Neural cell (in vitro differentiated cells): Measurements from ENCODE around the gene ATP1A1. TPM values are rescaled to one million over a fixed set of nuclear protein-coding genes. Genes with fewer than 3 reads are reported as not detected.

Experiments
- H2AFZ ChIP-seq: fragments of 200-600, 300-800 bp; sonication (generic), shearing (Covaris generic); 2 replicates; pipeline ENCODE4 v1.6.0; 2014; ENCODE audit warnings: low read depth, mild to moderate bottlenecking, antibody characterized with exemption, low read length, moderate library complexity
- H3F3A ChIP-seq: fragments of 200-600 bp; shearing (Covaris generic); 2 replicates; pipeline ENCODE4 v1.6.1; 2016; ENCODE audit warnings: mild to moderate bottlenecking, moderate library complexity, mixed read lengths, antibody characterized with exemption, low read length; ENCODE audit not compliant: insufficient read depth, poor library complexity, severe bottlenecking
- H3K27ac ChIP-seq: fragments of 200-600, 300-800 bp; sonication (generic), shearing (Covaris generic); 2 replicates; pipeline ENCODE4 v1.5.1; 2014; ENCODE audit warnings: mild to moderate bottlenecking, low read length, moderate library complexity
- H3K27me3 ChIP-seq: fragments of 300-800, 200-600 bp; sonication (generic), shearing (Covaris generic); 2 replicates; pipeline ENCODE4 v1.6.0; 2014; ENCODE audit warnings: mild to moderate bottlenecking, low read depth, low read length, moderate library complexity; ENCODE audit not compliant: insufficient read depth
- H3K36me3 ChIP-seq: fragments of 300-800, 200-600 bp; sonication (generic), shearing (Covaris generic); 2 replicates; pipeline ENCODE4 v1.5.1; 2014; ENCODE audit warnings: mild to moderate bottlenecking, antibody characterized with exemption, low read length, moderate library complexity; ENCODE audit not compliant: insufficient read depth
- H3K4me2 ChIP-seq: fragments of 300-800, 200-600 bp; sonication (generic), shearing (Covaris generic); 2 replicates; pipeline ENCODE4 v1.6.0; 2014; ENCODE audit warnings: mild to moderate bottlenecking, low read length
- H3K4me3 ChIP-seq: fragments of 300-800, 200-600 bp; sonication (generic), shearing (Covaris generic); 2 replicates; pipeline ENCODE4 v1.5.1; 2014; ENCODE audit warnings: mild to moderate bottlenecking, low read length, moderate library complexity
- H3K79me2 ChIP-seq: fragments of 200-600 bp; shearing (Covaris generic); replicated peaks from 2 replicates; pipeline ENCODE4 v1.6.0; 2014; ENCODE audit warnings: mild to moderate bottlenecking, low read length, moderate library complexity; ENCODE audit not compliant: insufficient read depth
- H3K9ac ChIP-seq: fragments of 300-800, 200-600 bp; sonication (generic), shearing (Covaris generic); 2 replicates; pipeline ENCODE4 v1.6.1; 2016; ENCODE audit warnings: mild to moderate bottlenecking, low read length, mixed read lengths
- H3K9me2 ChIP-seq: fragments of 200-600 bp; shearing (Covaris generic); 2 replicates; pipeline ENCODE4 v1.6.1; 2016; ENCODE audit warnings: mild to moderate bottlenecking, low read length, mixed read lengths; ENCODE audit not compliant: insufficient read depth
- H3K9me3 ChIP-seq: fragments of 200-600, 300-800 bp; sonication (generic), shearing (Covaris generic); 2 replicates; pipeline ENCODE4 v1.6.1; 2016; ENCODE audit warnings: mild to moderate bottlenecking, mixed run types, low read length, moderate library complexity, mixed read lengths
- H4K20me1 ChIP-seq: fragments of 200-600 bp; shearing (Covaris generic); 2 replicates; pipeline ENCODE4 v1.6.1; 2016; ENCODE audit warnings: mild to moderate bottlenecking, mixed run types; ENCODE audit not compliant: insufficient read depth
- EP300 ChIP-seq: fragments of 450-650 bp; conservative IDR thresholded peaks from 2 replicates; pipeline ENCODE4 v1.6.1; 2014; ENCODE audit warnings: antibody characterized with exemption, mild to moderate bottlenecking, moderate library complexity; ENCODE audit not compliant: poor library complexity, severe bottlenecking
- EZH2 ChIP-seq: fragments of 200-600, 300-800 bp; shearing (Covaris generic), sonication (generic); IDR thresholded peaks from 2 replicates; pipeline ENCODE4 v1.6.1; 2014; ENCODE audit warnings: antibody characterized with exemption, low read length, borderline replicate concordance, mild to moderate bottlenecking; ENCODE audit not compliant: insufficient read depth, poor library complexity, severe bottlenecking
- MXI1 ChIP-seq: fragments of 450-650 bp; conservative IDR thresholded peaks from 2 replicates; pipeline ENCODE4 v1.6.1; 2014; ENCODE audit warnings: antibody characterized with exemption, mild to moderate bottlenecking; ENCODE audit not compliant: poor library complexity, severe bottlenecking
- POLR2AphosphoS5 ChIP-seq: IDR thresholded peaks from 2 replicates; pipeline ENCODE4 v1.6.1; 2012
- RAD21 ChIP-seq: fragments of 450-650 bp; conservative IDR thresholded peaks from 2 replicates; pipeline ENCODE4 v1.6.1; 2014; ENCODE audit warnings: antibody characterized with exemption, mild to moderate bottlenecking, moderate library complexity
- SMC3 ChIP-seq: fragments of 450-650 bp; conservative IDR thresholded peaks from 2 replicates; pipeline ENCODE4 v1.6.1; 2014; ENCODE audit warnings: antibody characterized with exemption, mild to moderate bottlenecking, moderate library complexity; ENCODE audit not compliant: poor library complexity
- TAF1 ChIP-seq: IDR thresholded peaks from 2 replicates; pipeline ENCODE4 v1.6.1; 2012; ENCODE audit warnings: low read depth
- polyA plus RNA-seq: library from polyadenylated mRNA; depleted of rRNA; stranded (reverse); fragments of >200 nt; gene quantifications from 2 replicates; pipeline ENCODE4 v1.2.3, GENCODE V29; 2014
- TF ChIP-seq, protein P1 (sequence below): IDR thresholded peaks from 2 replicates; pipeline ENCODE4 v1.6.1; 2012; ENCODE audit warnings: borderline replicate concordance
- TF ChIP-seq, protein P2 (sequence below): fragments of 450-650 bp; IDR thresholded peaks from 2 replicates; pipeline ENCODE4 v1.5.1; 2014; ENCODE audit warnings: antibody characterized with exemption, mild to moderate bottlenecking, moderate library complexity; ENCODE audit not compliant: poor library complexity, severe bottlenecking

Gene ATP1A1
- polyA plus RNA-seq, 1 donor from 2014 or later = 44.2 TPM

DNA sequence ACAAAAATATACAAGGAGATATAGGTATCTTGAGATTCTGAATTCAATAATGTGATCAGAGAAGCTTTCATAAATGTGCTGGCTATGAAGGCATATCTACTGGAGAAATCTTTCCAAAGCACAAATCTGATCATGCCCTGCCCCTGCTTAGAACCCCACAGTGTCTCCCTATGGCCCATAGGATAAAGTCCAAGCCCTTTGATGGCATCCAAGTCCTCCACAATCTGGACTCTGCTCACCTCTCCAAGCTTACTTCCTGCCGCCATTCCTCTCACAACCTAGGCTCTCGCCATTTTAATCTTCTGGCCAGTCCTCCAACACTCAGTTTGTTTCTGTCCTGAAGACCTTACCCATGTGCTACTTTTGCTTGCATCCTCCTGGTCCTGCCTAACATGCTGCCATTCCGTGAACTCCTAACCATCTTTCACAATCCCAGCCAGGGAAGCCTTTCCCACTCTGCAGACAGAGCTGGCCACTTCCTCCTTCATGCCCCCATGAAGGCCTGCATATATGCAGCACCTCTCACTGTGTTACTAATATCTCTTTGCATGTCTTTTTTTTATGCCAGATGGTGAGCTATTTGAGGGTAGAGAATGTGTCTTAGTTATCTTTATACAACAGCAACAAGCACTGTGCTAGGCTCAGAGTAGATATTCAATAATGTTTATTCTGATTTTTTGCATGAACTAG is 5.6 kb upstream of the ATP1A1 start:
- no peak overlapping the region for H2AFZ ChIP-seq
- no peaks in the 10 kb centered on the region for H3K9me2 ChIP-seq
- no peak overlapping the region for H3K4me3 ChIP-seq
- no peak for TF ChIP-seq EZH2
- no peak for TF ChIP-seq EP300
- no peak for TF ChIP-seq POLR2AphosphoS5
- no peak for TF ChIP-seq MXI1
- no peak for TF ChIP-seq TAF1
- TF ChIP-seq, protein P1, sequence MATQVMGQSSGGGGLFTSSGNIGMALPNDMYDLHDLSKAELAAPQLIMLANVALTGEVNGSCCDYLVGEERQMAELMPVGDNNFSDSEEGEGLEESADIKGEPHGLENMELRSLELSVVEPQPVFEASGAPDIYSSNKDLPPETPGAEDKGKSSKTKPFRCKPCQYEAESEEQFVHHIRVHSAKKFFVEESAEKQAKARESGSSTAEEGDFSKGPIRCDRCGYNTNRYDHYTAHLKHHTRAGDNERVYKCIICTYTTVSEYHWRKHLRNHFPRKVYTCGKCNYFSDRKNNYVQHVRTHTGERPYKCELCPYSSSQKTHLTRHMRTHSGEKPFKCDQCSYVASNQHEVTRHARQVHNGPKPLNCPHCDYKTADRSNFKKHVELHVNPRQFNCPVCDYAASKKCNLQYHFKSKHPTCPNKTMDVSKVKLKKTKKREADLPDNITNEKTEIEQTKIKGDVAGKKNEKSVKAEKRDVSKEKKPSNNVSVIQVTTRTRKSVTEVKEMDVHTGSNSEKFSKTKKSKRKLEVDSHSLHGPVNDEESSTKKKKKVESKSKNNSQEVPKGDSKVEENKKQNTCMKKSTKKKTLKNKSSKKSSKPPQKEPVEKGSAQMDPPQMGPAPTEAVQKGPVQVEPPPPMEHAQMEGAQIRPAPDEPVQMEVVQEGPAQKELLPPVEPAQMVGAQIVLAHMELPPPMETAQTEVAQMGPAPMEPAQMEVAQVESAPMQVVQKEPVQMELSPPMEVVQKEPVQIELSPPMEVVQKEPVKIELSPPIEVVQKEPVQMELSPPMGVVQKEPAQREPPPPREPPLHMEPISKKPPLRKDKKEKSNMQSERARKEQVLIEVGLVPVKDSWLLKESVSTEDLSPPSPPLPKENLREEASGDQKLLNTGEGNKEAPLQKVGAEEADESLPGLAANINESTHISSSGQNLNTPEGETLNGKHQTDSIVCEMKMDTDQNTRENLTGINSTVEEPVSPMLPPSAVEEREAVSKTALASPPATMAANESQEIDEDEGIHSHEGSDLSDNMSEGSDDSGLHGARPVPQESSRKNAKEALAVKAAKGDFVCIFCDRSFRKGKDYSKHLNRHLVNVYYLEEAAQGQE = no peak
- TF ChIP-seq, protein P2, sequence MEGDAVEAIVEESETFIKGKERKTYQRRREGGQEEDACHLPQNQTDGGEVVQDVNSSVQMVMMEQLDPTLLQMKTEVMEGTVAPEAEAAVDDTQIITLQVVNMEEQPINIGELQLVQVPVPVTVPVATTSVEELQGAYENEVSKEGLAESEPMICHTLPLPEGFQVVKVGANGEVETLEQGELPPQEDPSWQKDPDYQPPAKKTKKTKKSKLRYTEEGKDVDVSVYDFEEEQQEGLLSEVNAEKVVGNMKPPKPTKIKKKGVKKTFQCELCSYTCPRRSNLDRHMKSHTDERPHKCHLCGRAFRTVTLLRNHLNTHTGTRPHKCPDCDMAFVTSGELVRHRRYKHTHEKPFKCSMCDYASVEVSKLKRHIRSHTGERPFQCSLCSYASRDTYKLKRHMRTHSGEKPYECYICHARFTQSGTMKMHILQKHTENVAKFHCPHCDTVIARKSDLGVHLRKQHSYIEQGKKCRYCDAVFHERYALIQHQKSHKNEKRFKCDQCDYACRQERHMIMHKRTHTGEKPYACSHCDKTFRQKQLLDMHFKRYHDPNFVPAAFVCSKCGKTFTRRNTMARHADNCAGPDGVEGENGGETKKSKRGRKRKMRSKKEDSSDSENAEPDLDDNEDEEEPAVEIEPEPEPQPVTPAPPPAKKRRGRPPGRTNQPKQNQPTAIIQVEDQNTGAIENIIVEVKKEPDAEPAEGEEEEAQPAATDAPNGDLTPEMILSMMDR = no peak
- no peak for TF ChIP-seq SMC3
- TF ChIP-seq RAD21 = no peak
- H3K36me3 ChIP-seq = no peaks in the 10 kb centered on the region
- H3K4me2 ChIP-seq = no peak overlapping the region
- no peaks in the 10 kb centered on the region for H3K79me2 ChIP-seq
- no peaks in the 10 kb centered on the region for H3K27me3 ChIP-seq
- no peak overlapping the region for H3K9ac ChIP-seq
- H3K9me3 ChIP-seq = no peaks in the 10 kb centered on the region
- H4K20me1 ChIP-seq = no peaks in the 10 kb centered on the region
- H3F3A ChIP-seq = no peaks in the 10 kb centered on the region
- no peak overlapping the region for H3K27ac ChIP-seq

DNA sequence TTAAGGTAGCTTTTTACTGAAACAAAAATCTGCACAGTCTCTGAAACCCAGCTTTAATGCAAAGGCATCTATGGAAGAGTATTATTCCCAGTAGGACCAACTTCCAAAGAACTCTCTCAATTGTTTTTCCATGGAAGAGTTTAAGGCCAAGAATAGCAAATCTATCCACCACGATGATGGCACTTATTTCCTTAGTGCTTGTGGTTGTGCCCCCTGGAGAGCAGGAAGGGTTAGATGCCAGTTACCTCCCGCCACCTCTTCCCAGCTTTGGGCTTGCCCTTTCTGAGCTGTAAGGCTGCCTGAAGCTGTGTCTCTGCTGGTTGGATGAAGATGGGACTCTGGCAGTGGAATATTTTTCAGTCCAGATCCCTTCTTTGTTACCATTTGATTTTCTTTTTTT is 4.8 kb upstream of the ATP1A1 start:
- Histone ChIP-seq H2AFZ (no peak overlapping the region), H3K36me3 (no peaks in the 10 kb centered on the region), H3K79me2 (no peaks in the 10 kb centered on the region), H4K20me1 (no peaks in the 10 kb centered on the region), H3K27me3 (no peaks in the 10 kb centered on the region), H3K9me2 (no peaks in the 10 kb centered on the region), H3K4me3 (no peak overlapping the region), H3K9me3 (no peaks in the 10 kb centered on the region), H3K4me2 (no peak overlapping the region), H3K9ac (no peak overlapping the region), H3K27ac (no peak overlapping the region), H3F3A (no peaks in the 10 kb centered on the region)
- TF ChIP-seq EP300 = no peak
- TF ChIP-seq, protein P2 = no peak
- TF ChIP-seq, protein P1 = no peak
- no peak for TF ChIP-seq TAF1
- no peak for TF ChIP-seq RAD21
- TF ChIP-seq SMC3 = no peak
